Retinal pigment epithelial cell (primary cell): ENCODE results near the gene PRLHR.

ENCODE experiments used
- DNase-seq: peaks from one replicate; pipeline ENCODE4 v3.0.0-alpha.2; 2010; ENCODE audit warnings: low read depth
- H3K4me3 ChIP-seq: 2 replicates; pipeline ENCODE4 v1.5.1; 2011; ENCODE audit warnings: mild to moderate bottlenecking, low read length, control low read depth, moderate library complexity
- TF ChIP-seq, protein P1 (sequence below): conservative IDR thresholded peaks from 2 replicates; pipeline ENCODE4 v1.5.1; 2011; ENCODE audit warnings: low read depth, low read length, control low read depth, inconsistent platforms

PRLHR gene

DNA sequence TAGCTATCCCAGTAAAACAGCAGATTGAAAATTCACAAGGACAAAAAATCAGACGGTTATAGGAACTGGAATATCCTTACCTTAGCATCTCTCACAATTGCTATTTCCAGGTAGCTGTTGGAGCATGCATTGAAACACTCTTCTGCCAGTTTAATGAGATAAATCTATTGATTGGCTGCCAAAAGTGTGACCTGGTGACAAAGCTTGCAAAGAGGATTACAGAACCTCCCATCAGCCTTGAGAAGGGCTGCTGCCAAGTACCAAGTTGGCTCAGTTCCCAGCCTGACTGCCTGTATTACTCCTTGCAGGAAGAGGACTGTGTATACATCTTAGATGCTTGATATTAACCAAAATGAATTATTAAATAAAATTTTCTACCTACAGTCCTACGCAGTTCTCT is 5.1 kb downstream of the PRLHR start:
- TF ChIP-seq, protein P1, sequence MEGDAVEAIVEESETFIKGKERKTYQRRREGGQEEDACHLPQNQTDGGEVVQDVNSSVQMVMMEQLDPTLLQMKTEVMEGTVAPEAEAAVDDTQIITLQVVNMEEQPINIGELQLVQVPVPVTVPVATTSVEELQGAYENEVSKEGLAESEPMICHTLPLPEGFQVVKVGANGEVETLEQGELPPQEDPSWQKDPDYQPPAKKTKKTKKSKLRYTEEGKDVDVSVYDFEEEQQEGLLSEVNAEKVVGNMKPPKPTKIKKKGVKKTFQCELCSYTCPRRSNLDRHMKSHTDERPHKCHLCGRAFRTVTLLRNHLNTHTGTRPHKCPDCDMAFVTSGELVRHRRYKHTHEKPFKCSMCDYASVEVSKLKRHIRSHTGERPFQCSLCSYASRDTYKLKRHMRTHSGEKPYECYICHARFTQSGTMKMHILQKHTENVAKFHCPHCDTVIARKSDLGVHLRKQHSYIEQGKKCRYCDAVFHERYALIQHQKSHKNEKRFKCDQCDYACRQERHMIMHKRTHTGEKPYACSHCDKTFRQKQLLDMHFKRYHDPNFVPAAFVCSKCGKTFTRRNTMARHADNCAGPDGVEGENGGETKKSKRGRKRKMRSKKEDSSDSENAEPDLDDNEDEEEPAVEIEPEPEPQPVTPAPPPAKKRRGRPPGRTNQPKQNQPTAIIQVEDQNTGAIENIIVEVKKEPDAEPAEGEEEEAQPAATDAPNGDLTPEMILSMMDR: no peak
- DNase-seq: peak; percentile 88

DNA sequence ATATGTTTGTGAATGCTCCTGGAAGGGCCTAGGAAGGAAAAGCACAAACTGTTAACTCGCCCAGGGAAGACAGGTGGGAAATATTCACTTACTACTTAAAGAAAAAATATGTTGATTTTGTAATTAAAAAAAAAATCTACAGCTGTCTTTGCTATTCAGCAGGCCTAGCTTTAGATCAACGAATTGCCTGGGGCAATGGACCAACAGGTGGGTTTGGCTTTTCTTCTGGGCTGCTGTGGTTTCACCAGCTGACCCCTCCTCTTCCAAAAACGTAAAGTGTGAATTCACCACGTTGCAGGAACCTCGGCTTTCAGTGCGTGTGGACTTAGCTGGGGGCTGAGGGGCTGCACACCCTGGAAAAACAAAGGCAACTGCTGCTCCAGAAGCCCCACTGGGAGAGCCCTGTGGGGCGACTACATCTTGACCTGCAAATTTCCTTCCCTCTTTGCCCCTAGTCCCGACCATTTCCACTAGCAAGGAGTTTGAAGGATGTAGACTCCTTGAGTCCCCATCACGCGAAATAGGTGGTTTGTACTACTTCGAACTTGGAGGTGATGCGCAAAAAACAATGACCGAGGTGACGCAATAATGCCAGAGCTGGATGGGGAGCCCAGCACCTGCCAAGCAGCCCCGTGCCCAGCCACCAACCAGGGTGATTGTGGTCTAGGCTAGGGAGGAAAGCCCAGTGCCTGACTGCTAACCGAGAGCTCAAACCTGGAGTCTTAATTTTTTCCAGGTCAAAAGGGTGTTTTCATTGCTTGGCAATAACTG is 7.4 kb downstream of the PRLHR start:
- H3K4me3 ChIP-seq: no peak overlapping the region
- TF ChIP-seq, protein P1: no peak
- no peak for DNase-seq

More for the DNA sequence above, 5.1 kb downstream of the PRLHR start:
- no peak overlapping the region for H3K4me3 ChIP-seq

DNA sequence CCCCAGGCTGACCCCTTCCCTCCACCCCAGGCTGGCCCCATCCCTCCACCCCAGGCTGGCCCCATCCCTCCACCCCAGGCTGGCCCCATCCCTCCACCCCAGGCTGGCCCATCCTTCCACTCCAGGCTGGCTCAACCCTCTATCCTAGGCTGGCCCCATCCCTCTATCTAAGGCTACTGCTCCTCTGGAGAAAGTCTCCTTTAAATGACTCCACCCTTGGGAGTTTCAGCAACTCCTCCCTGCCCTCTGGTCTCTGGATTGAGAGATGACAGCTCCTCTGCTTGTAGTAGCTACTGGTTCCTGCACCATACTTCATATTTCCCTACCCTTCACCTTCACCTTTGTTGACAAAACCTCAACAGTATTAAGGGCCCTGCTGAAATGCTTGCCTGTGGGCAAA is 8.5 kb downstream of the PRLHR start:
- DNase-seq: no peak
- TF ChIP-seq, protein P1: no peak
- no peak overlapping the region for H3K4me3 ChIP-seq

DNA sequence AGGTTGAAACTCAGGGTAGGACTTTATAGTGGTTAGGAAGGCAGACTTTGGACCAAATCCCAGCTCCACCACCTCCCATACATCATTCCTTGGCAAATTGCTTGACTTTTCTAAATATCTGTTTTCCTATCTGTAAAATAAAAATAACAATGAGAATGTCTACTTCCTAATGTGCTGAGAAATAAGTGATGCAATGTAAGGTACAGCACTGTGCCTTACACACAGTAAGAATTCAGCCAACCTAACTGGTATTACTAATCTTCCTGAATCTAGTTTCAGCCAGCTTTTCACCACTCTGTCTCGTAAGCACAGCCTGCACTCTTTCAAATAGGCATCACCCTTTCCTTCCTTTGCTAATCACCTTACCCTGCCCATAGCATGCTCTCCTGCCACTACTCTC is 9.7 kb downstream of the PRLHR start:
- TF ChIP-seq, protein P1: no peak
- H3K4me3 ChIP-seq: no peak overlapping the region
- DNase-seq: no peak

DNA sequence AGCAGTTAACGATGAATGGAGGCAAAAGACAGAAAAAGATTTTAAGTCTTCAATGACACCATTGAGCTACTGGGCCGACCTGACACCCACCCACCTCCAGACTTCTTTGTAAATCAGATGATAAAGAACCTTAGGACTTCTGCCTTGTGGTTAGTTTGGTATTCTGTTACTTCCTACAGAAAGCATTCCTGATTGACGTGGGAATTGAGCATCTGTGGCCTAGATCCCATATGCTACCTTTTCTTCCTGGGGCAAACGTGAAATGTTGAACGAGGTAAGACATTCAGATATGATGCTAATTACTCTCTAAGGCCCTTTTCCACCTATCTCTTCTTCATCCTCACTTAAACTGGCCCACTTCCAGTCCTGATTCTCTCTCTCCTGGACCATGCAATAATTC is 10.2 kb downstream of the PRLHR start:
- no peak for DNase-seq
- H3K4me3 ChIP-seq: no peak overlapping the region
- TF ChIP-seq, protein P1: no peak

- TF ChIP-seq, protein P1: no peak
- peak; percentile 20 for DNase-seq
- H3K4me3 ChIP-seq: no peak overlapping the region
These were observed 11.1 kb downstream of the PRLHR start for GRCh38 chr10:118584181-118584954.
